NCI-H146 treated with DMSO at 0.1 percent for 48 hours (cell line): Measurements from ENCODE around the gene CDH12.
"Not testable (repeated sequence)": the region's sequence is repeated elsewhere in the genome, so short reads cannot be mapped to it uniquely, and the experiment has no call there.

Source experiments
- DNase-seq: peaks from one replicate; lab custom pipeline; 2025; ENCODE audit not compliant: unreplicated experiment; lab: John Stamatoyannopoulos, UW

The CDH12 gene

GRCh38 chr5:22852807-22853660, at the start of gene CDH12:
Gene CDH12, minus strand, starts transcription at chr5:22853344.
- peak; percentile 38 for DNase-seq

DNA sequence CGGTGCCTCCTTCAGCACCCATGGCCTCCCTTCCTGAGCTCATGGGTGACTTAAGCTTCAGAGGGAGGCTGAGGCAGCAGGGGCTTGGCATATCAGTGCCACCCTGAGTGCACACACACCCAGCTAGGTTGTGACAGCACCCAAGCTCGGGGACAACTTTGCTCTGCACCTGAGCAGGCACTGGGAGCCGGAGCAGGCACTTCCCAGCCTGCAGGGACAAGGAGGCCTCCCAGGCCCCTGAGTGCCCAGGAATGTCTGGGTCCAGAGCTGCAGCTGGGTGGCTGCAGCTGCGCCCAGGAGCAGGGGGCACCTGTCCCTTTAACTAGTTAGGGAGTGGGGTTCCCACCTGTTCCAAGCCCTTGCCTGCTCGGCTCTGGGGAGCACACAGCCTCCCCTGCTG, 48.7 kb upstream of the CDH12 start:
- no peak for DNase-seq

GRCh38 chr5:22900801-22901310, 47.7 kb upstream of the CDH12 start:
- no peak for DNase-seq

DNA sequence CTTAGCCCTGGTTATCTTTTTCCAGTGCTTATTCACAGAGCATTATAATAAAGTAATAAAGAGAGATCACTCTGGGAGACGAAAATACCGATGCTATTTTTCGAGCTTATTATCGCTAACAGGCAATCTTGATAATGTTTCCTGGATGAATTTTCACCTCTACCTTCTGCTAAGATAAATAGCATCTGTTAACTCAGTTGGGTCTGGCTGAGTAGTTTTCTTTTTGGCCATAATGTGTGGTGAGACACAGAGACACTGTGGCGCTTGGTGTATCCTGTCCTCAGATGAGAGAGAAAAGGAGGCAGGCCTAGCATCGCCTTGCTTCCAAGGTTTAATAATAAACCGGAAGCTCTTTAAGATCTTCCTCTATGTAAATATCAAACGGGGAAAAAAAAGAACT, 46.2 kb upstream of the CDH12 start:
- no peak for DNase-seq

DNA sequence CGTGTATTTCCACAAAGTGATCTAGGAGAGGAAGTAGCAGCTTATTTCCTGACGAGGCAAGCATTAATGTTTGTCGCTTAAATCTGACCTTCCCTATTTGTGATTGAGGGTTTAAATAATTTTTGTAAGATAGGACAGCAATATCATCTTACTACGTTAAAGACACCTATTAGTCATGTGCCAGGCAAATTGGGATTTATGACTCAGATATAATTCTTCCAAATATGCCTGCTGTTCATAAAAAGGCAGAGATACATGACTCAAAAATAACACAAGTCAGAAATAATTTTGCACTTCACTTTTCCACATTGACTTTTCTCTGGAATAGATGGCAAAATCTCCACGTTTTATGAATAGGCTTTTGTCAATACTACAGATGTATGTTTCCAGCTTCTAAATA, 43.0 kb upstream of the CDH12 start:
- DNase-seq, result no peak

- DNase-seq, result no peak
These were observed 39.3 kb upstream of the CDH12 start for GRCh38 chr5:22892441-22892840.

DNA sequence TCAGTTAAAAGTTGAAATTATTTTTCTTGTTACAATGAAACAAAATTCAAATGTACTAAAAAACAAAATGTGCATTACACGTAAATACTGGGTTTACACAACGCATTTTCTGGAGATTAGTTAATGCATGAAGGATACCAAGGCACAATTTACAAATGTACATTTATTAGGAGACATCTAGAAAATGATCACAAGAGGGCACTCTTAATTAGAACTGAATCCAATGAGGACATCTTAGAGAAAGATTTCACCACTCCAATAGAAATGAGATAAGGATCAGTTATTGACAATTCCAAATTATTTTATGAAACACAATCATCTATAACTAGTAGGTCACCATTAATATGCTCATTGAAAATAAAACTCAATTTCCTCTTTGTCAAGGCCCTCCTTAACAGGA, 36.6 kb upstream of the CDH12 start:
- DNase-seq, result no peak

DNA sequence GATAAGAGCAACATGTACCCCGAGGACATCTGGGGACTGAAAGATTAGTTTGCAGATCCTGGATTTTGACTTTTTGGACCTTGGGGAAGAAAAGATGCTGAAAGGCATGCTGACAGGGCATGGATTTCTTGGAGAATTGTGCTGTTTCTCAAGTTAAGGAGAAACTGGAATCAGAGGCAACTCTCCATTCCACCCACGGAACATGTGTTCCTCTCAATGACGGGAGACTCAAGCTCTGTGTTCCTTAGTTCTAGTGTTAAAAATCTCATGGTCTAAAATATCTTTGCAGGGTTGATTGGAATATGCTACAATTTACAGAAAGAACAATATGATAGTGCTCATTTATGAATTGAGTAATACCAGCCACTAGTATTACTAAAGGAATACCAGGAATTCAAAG, 34.4 kb upstream of the CDH12 start:
- no peak for DNase-seq

- not testable (repeated sequence) for DNase-seq
These were observed 5.8 kb upstream of the CDH12 start for GRCh38 chr5:22858911-22859310.

GRCh38 chr5:22855824-22856223, 2.7 kb upstream of the CDH12 start:
- no peak for DNase-seq

GRCh38 chr5:22850981-22851380, 2.2 kb downstream of the CDH12 start:
- no peak for DNase-seq

DNA sequence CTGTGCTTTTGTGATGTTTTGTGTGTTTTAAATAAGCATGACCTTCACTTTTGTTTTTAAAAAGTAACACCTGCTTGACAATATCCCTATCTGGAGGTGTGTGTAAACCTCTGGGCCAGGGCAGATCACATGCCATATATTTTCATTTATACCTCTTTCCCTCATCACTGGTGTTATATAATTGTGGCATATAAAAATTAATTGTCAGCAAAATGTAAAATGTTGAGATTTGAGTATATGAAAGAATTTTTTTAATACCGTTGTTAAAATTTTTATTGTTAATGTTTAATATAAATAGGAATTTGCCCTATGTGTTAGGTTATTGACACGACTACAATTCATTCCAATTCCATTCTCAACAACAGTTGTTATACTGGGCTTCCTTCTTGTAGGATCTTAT, 6.5 kb downstream of the CDH12 start:
- DNase-seq, result no peak

- DNase-seq, result no peak
These were observed 8.5 kb downstream of the CDH12 start for GRCh38 chr5:22844636-22845035.

DNA sequence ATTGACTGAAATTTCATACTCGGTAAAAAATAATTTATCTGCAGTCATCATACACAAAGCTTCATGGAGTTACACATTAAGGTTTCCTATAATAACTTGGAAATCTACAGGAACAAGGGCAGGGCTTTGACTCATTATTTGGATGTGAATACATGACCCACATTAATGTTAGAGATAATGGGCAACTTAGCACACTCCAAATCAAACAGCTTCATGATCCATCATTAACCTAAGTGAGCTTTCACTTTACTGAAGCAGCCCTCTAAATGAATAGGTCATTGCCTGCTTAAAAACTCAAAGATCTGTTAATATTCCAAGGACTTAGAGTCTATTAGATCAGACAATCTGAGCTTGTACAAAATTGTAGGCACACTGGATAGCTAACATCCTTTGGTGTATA, 9.0 kb downstream of the CDH12 start:
- DNase-seq, result no peak

- DNase-seq, result no peak
These were observed 10.6 kb downstream of the CDH12 start for GRCh38 chr5:22842574-22842973.

- DNase-seq, result no peak
These were observed 15.3 kb downstream of the CDH12 start for GRCh38 chr5:22837803-22838202.

GRCh38 chr5:22835686-22836085, 17.5 kb downstream of the CDH12 start:
- no peak for DNase-seq

DNA sequence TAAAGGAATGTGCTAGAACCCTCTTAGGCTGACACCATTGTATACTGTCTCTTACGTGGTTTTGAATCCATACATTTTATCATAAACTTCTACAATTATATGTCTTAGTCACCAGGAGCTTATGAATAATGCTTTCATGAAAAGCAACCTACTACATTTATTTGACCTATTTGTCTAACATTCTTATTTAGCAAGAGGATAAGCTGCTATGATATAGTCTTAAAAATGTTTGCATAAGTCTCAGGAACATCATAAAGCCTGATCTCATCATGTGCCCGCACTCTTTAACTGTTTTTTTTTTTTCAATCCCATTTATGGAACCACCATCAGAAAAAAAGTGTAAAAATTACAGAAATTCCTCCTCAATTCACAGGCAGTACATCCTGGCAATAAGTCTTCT, 59.7 kb downstream of the CDH12 start:
- no peak for DNase-seq

- DNase-seq, result no peak
These were observed 65.3 kb downstream of the CDH12 start for GRCh38 chr5:22787807-22788206.

- no peak for DNase-seq
These were observed 65.7 kb downstream of the CDH12 start for GRCh38 chr5:22787398-22787797.

GRCh38 chr5:22780756-22781155, 72.4 kb downstream of the CDH12 start:
- no peak for DNase-seq

- no peak for DNase-seq
These were observed 73.6 kb downstream of the CDH12 start for GRCh38 chr5:22779499-22779898.

DNA sequence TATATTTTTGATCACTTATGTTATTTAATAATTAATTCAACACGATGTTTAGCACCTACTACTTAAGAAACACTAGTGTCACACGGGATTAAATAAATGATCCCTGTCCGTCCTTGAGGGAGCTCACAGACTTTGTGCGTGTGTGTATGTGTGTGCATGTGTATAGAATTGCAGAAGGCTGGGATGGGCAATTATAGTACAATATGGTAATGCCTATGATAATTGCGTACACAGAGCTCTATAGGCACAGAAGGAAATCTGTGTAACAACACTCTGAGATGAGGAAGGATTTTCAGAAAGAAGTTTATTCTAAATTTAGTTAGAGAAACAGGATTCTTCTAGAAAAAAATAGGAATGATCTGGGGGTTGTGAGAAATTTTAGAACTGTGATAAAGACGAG, 76.9 kb downstream of the CDH12 start:
- DNase-seq, result no peak
